HG03565 (cell line): ENCODE data around the gene HOXA7.

ENCODE experiments used
- ATAC-seq: cut with Tn5 transposase; IDR thresholded peaks from one replicate; pipeline ENCODE4 v1.9.1; 2021; ENCODE audit warnings: mild to moderate bottlenecking, moderate library complexity; ENCODE audit not compliant: unreplicated experiment

The HOXA7 gene

GRCh38 chr7:27138472-27138871, 18.0 kb downstream of the HOXA7 start:
- no peak for ATAC-seq

GRCh38 chr7:27137640-27138315, 18.7 kb downstream of the HOXA7 start:
- ATAC-seq, result no peak

GRCh38 chr7:27134392-27134791, 22.1 kb downstream of the HOXA7 start:
- no peak for ATAC-seq

- no peak for ATAC-seq
Measured at GRCh38 chr7:27133409-27134231, 22.9 kb downstream of the HOXA7 start.

- no peak for ATAC-seq
Measured at GRCh38 chr7:27132978-27133377, 23.5 kb downstream of the HOXA7 start.

- ATAC-seq, result no peak
Measured at GRCh38 chr7:27132214-27132613, 24.3 kb downstream of the HOXA7 start.

- ATAC-seq, result no peak
Measured at GRCh38 chr7:27131390-27131819, 25.1 kb downstream of the HOXA7 start.

- no peak for ATAC-seq
Measured at GRCh38 chr7:27130540-27131389, 25.7 kb downstream of the HOXA7 start, which contains the start of gene HOXA4. TSS of gene HOXA4 (minus strand) at chr7:27130757. CDS start at chr7:27130733, 24 bp downstream.

- ATAC-seq, result no peak
Measured at GRCh38 chr7:27129729-27130539, 26.5 kb downstream of the HOXA7 start.

- no peak for ATAC-seq
Measured at GRCh38 chr7:27128776-27129728, 27.4 kb downstream of the HOXA7 start.

GRCh38 chr7:27128034-27128433, 28.4 kb downstream of the HOXA7 start:
- ATAC-seq, result no peak

GRCh38 chr7:27126596-27127327, 29.7 kb downstream of the HOXA7 start:
- no peak for ATAC-seq

- ATAC-seq, result no peak
Measured at GRCh38 chr7:27125986-27126394, 30.5 kb downstream of the HOXA7 start.

- no peak for ATAC-seq
Measured at GRCh38 chr7:27124902-27125689, 31.4 kb downstream of the HOXA7 start.

- no peak for ATAC-seq
Measured at GRCh38 chr7:27124096-27124901, 32.2 kb downstream of the HOXA7 start.

- no peak for ATAC-seq
Measured at GRCh38 chr7:27123477-27124053, 32.9 kb downstream of the HOXA7 start.
